Effector memory CD8-positive, alpha-beta T cell (primary cell): ENCODE data around the gene LDLRAD3.
"Not testable (repeated sequence)": the region's sequence is repeated elsewhere in the genome, so short reads cannot be mapped to it uniquely, and the experiment has no call there.

Source experiments
- ATAC-seq: fragments of 150-1000 bp; cut with Tn5 transposase; replicated peaks from 2 replicates; pipeline ENCODE4 v1.10.0; 2021; ENCODE audit warnings: mild to moderate bottlenecking, moderate library complexity
- DNase-seq, 3 experiments: peaks; one replicate each; pipeline ENCODE4 v3.0.0; 2021
- H3K27ac Mint-ChIP-seq, 2 donors: one replicate each; pipeline ENCODE4 v1.8.0; 2022; ENCODE audit warnings: mild to moderate bottlenecking in 2 of 2, mixed read lengths in 2 of 2, moderate library complexity in 2 of 2
- H3K27me3 Mint-ChIP-seq, 2 donors: one replicate each; pipeline ENCODE4 v1.8.0; 2022; ENCODE audit warnings: mixed read lengths in 2 of 2
- H3K36me3 Mint-ChIP-seq: one replicate; pipeline ENCODE4 v1.8.0; 2022; ENCODE audit warnings: mild to moderate bottlenecking, moderate library complexity, mixed read lengths; ENCODE audit not compliant: insufficient read depth
- H3K4me1 Mint-ChIP-seq, 2 donors: one replicate each; pipeline ENCODE4 v1.8.0; 2022; ENCODE audit warnings: low read depth in 2 of 2, mixed read lengths in 2 of 2
- H3K4me3 Mint-ChIP-seq, 2 donors: one replicate each; pipeline ENCODE4 v1.8.0; 2022; ENCODE audit warnings: mild to moderate bottlenecking in 2 of 2, mixed read lengths in 2 of 2, moderate library complexity in 2 of 2
- H3K9me3 Mint-ChIP-seq, 2 donors: one replicate each; pipeline ENCODE4 v1.8.0; 2022; ENCODE audit warnings: mixed read lengths in 2 of 2

The LDLRAD3 gene

GRCh38 chr11:36186340-36187175, 242.7 kb downstream of the LDLRAD3 start:
- Mint-ChIP-seq H3K27ac (no peak overlapping the region), H3K4me3 (no peak overlapping the region), H3K36me3 (no peaks in the 10 kb centered on the region), H3K4me1 (no peaks in the 10 kb centered on the region), H3K9me3 (no peaks in the 10 kb centered on the region), H3K27me3 (peaks cover 41 to 44% of the 10 kb centered on the region in 2 donors)
- DNase-seq (no peak), ATAC-seq (no peak)

- H3K27ac Mint-ChIP-seq: no peak overlapping the region
- ATAC-seq (no peak), DNase-seq (no peak)
Measured at GRCh38 chr11:36187622-36188021, 243.8 kb downstream of the LDLRAD3 start.

GRCh38 chr11:36189735-36190134, 245.9 kb downstream of the LDLRAD3 start:
- ATAC-seq, H3K4me1 Mint-ChIP-seq, H3K27ac Mint-ChIP-seq, DNase-seq, H3K36me3 Mint-ChIP-seq, H3K4me3 Mint-ChIP-seq, H3K9me3 Mint-ChIP-seq: not testable (repeated sequence)
- peaks cover 32 to 43% of the 10 kb centered on the region in 2 donors for H3K27me3 Mint-ChIP-seq

More at GRCh38 chr11:36187622-36188021, 243.8 kb downstream of the LDLRAD3 start:
- Mint-ChIP-seq H3K4me3 (no peak overlapping the region), H3K9me3 (no peaks in the 10 kb centered on the region), H3K4me1 (no peaks in the 10 kb centered on the region), H3K36me3 (no peaks in the 10 kb centered on the region), H3K27me3 (peaks cover 33 to 37% of the 10 kb centered on the region in 2 donors)

GRCh38 chr11:36191941-36192340, 248.1 kb downstream of the LDLRAD3 start:
- H3K4me3 Mint-ChIP-seq: no peak overlapping the region
- no peaks in the 10 kb centered on the region for H3K36me3 Mint-ChIP-seq
- ATAC-seq: no peak
- no peaks in the 10 kb centered on the region for H3K4me1 Mint-ChIP-seq
- H3K27ac Mint-ChIP-seq: no peak overlapping the region
- peaks cover 26 to 27% of the 10 kb centered on the region in 2 donors for H3K27me3 Mint-ChIP-seq
- DNase-seq: no peak
- H3K9me3 Mint-ChIP-seq: no peaks in the 10 kb centered on the region

GRCh38 chr11:36192425-36193289, 248.8 kb downstream of the LDLRAD3 start:
- no peak for DNase-seq
- H3K27me3 Mint-ChIP-seq: peaks cover 20 to 28% of the 10 kb centered on the region in 2 donors
- H3K9me3 Mint-ChIP-seq: no peaks in the 10 kb centered on the region
- no peaks in the 10 kb centered on the region for H3K4me1 Mint-ChIP-seq
- H3K4me3 Mint-ChIP-seq: no peak overlapping the region
- H3K36me3 Mint-ChIP-seq: no peaks in the 10 kb centered on the region
- no peak for ATAC-seq
- H3K27ac Mint-ChIP-seq: no peak overlapping the region

- H3K27me3 Mint-ChIP-seq: peaks cover 14 to 28% of the 10 kb centered on the region in 2 donors
- no peaks in the 10 kb centered on the region for H3K9me3 Mint-ChIP-seq
- ATAC-seq: no peak
- no peaks in the 10 kb centered on the region for H3K36me3 Mint-ChIP-seq
- H3K4me3 Mint-ChIP-seq: no peak overlapping the region
- no peak for DNase-seq
- no peak overlapping the region for H3K27ac Mint-ChIP-seq
- no peaks in the 10 kb centered on the region for H3K4me1 Mint-ChIP-seq
Measured at GRCh38 chr11:36193290-36193619, 249.4 kb downstream of the LDLRAD3 start.

- ATAC-seq (no peak), DNase-seq (no peak)
- peaks cover 13 to 30% of the 10 kb centered on the region in 2 donors for H3K27me3 Mint-ChIP-seq
- no peak overlapping the region for H3K4me3 Mint-ChIP-seq
- no peaks in the 10 kb centered on the region for H3K4me1 Mint-ChIP-seq
- H3K27ac Mint-ChIP-seq: no peak overlapping the region
- H3K9me3 Mint-ChIP-seq: no peaks in the 10 kb centered on the region
- no peaks in the 10 kb centered on the region for H3K36me3 Mint-ChIP-seq
Measured at GRCh38 chr11:36193721-36194120, 249.9 kb downstream of the LDLRAD3 start.

- Mint-ChIP-seq H3K36me3 (no peaks in the 10 kb centered on the region), H3K27me3 (peaks cover 27 to 46% of the 10 kb centered on the region in 2 donors), H3K27ac (no peak overlapping the region), H3K4me3 (no peak overlapping the region), H3K9me3 (no peaks in the 10 kb centered on the region), H3K4me1 (no peaks in the 10 kb centered on the region)
- no peak for DNase-seq
- ATAC-seq: no peak
Measured at GRCh38 chr11:36195496-36196354, 251.9 kb downstream of the LDLRAD3 start.

- no peak overlapping the region for H3K27ac Mint-ChIP-seq
- H3K36me3 Mint-ChIP-seq: no peaks in the 10 kb centered on the region
- H3K4me3 Mint-ChIP-seq: no peak overlapping the region
- H3K9me3 Mint-ChIP-seq: no peaks in the 10 kb centered on the region
- ATAC-seq (no peak), DNase-seq (no peak)
- H3K27me3 Mint-ChIP-seq: peaks cover 34 to 49% of the 10 kb centered on the region in 2 donors
- no peaks in the 10 kb centered on the region for H3K4me1 Mint-ChIP-seq
Measured at GRCh38 chr11:36196411-36196998, 252.6 kb downstream of the LDLRAD3 start.

GRCh38 chr11:36201411-36201810, 257.5 kb downstream of the LDLRAD3 start:
- Mint-ChIP-seq H3K36me3 (peaks cover 3% of the 10 kb centered on the region), H3K4me3 (no peak overlapping the region), H3K4me1 (no peaks in the 10 kb centered on the region), H3K27ac (no peak overlapping the region), H3K9me3 (no peaks in the 10 kb centered on the region), H3K27me3 (peaks cover 41 to 57% of the 10 kb centered on the region in 2 donors)
- DNase-seq: no peak
- no peak for ATAC-seq

- Mint-ChIP-seq H3K27ac (no peak overlapping the region), H3K27me3 (peaks cover 45% of the 10 kb centered on the region in 2 donors), H3K4me3 (no peak overlapping the region), H3K36me3 (peaks cover 3% of the 10 kb centered on the region), H3K9me3 (no peaks in the 10 kb centered on the region), H3K4me1 (no peaks in the 10 kb centered on the region)
- ATAC-seq (no peak), DNase-seq (no peak)
Measured at GRCh38 chr11:36205536-36205935, 261.7 kb downstream of the LDLRAD3 start.

- H3K27ac Mint-ChIP-seq: no peak overlapping the region
- no peaks in the 10 kb centered on the region for H3K36me3 Mint-ChIP-seq
- no peaks in the 10 kb centered on the region for H3K4me1 Mint-ChIP-seq
- no peaks in the 10 kb centered on the region for H3K9me3 Mint-ChIP-seq
- no peak for DNase-seq
- no peak overlapping the region for H3K4me3 Mint-ChIP-seq
- ATAC-seq: no peak
- H3K27me3 Mint-ChIP-seq: peaks cover 38 to 58% of the 10 kb centered on the region in 2 donors
Measured at GRCh38 chr11:36210529-36210928, 266.7 kb downstream of the LDLRAD3 start.
